Loucy (cell line): ENCODE data around the gene IL20.

Experiments
- H2AFZ ChIP-seq: fragments of 200-600 bp; sonication (generic); 2 replicates; pipeline ENCODE4 v1.6.0; 2016; ENCODE audit warnings: antibody characterized with exemption, mild to moderate bottlenecking, low read length, moderate library complexity
- H3F3A ChIP-seq: fragments of 200-600 bp; 2 replicates; pipeline ENCODE4 v1.6.0; 2016; ENCODE audit warnings: antibody characterized with exemption, low read depth, mild to moderate bottlenecking
- H3K27me3 ChIP-seq: fragments of 200-600 bp; sonication (generic); 2 replicates; pipeline ENCODE4 v1.6.1; 2014; ENCODE audit warnings: low read length, mild to moderate bottlenecking; ENCODE audit not compliant: insufficient read depth, poor library complexity, severe bottlenecking
- H3K36me3 ChIP-seq: fragments of 200-600 bp; sonication (generic); 2 replicates; pipeline ENCODE4 v1.6.1; 2016; ENCODE audit warnings: low read length; ENCODE audit not compliant: insufficient read depth
- H3K4me1 ChIP-seq: fragments of 200-600 bp; sonication (generic); 2 replicates; pipeline ENCODE4 v1.5.1; 2014; ENCODE audit warnings: low read length, mild to moderate bottlenecking; ENCODE audit not compliant: insufficient read depth, poor library complexity, severe bottlenecking
- H3K4me2 ChIP-seq: fragments of 200-600 bp; sonication (generic); 2 replicates; pipeline ENCODE4 v1.6.0; 2014; ENCODE audit warnings: antibody characterized with exemption, low read length, low read depth, mild to moderate bottlenecking; ENCODE audit not compliant: poor library complexity, severe bottlenecking
- H3K4me3 ChIP-seq: fragments of 200-600 bp; sonication (generic); 2 replicates; pipeline ENCODE4 v1.5.1; 2014; ENCODE audit warnings: low read length, mild to moderate bottlenecking, mixed read lengths; ENCODE audit not compliant: poor library complexity, severe bottlenecking
- H3K79me2 ChIP-seq: fragments of 200-600 bp; sonication (generic); 2 replicates; pipeline ENCODE4 v1.6.1; 2014; ENCODE audit warnings: low read length; ENCODE audit not compliant: insufficient read depth
- H3K9ac ChIP-seq: fragments of 200-600 bp; sonication (generic); 2 replicates; pipeline ENCODE4 v1.6.0; 2014; ENCODE audit warnings: mild to moderate bottlenecking, low read depth, low read length, moderate library complexity; ENCODE audit not compliant: poor library complexity, severe bottlenecking
- H3K9me2 ChIP-seq: fragments of 200-600 bp; sonication (generic); replicated peaks from 2 replicates; pipeline ENCODE4 v1.6.1; 2016; ENCODE audit warnings: low read depth, low read length, mixed read lengths
- H3K9me3 ChIP-seq: fragments of 200-600 bp; sonication (generic); 2 replicates; pipeline ENCODE4 v1.6.1; 2014; ENCODE audit warnings: mild to moderate bottlenecking, antibody characterized with exemption, low read length, low read depth; ENCODE audit not compliant: insufficient read depth
- H4K20me1 ChIP-seq: fragments of 200-600 bp; sonication (generic); 2 replicates; pipeline ENCODE4 v1.6.0; 2014; ENCODE audit warnings: antibody characterized with exemption, low read length, mild to moderate bottlenecking; ENCODE audit not compliant: insufficient read depth, poor library complexity, severe bottlenecking
- EZH2phosphoT487 ChIP-seq: fragments of 200-600 bp; IDR thresholded peaks from 2 replicates; pipeline ENCODE4 v1.6.1; 2018; ENCODE audit warnings: antibody characterized with exemption, mild to moderate bottlenecking, moderate library complexity, borderline replicate concordance
- TF ChIP-seq, protein P1 (sequence below): fragments of 200-600 bp; sonication (generic); conservative IDR thresholded peaks from 2 replicates; pipeline ENCODE4 v1.5.1; 2014; ENCODE audit warnings: mild to moderate bottlenecking, antibody characterized with exemption, low read length

Gene IL20

DNA sequence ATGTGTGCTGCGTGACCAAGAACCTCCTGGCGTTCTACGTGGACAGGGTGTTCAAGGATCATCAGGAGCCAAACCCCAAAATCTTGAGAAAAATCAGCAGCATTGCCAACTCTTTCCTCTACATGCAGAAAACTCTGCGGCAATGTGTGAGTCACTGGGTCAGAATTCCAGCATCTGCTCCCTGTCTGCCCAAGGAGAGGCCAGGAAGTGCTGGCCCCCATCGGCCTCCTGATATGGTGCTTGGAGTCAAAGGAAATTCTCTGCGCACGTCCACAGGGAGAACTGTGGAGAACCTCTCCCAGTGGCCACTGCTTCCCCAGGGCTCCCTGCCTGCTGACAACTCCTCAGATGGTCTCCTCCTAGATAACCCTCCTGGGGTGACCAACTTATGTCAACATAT is 25.6 kb upstream of the IL20 start:
- Histone ChIP-seq H3K4me1 (no peaks in the 10 kb centered on the region), H2AFZ (no peak overlapping the region), H3K79me2 (no peaks in the 10 kb centered on the region), H3F3A (no peaks in the 10 kb centered on the region), H3K27me3 (no peaks in the 10 kb centered on the region), H3K4me2 (no peak overlapping the region), H4K20me1 (no peaks in the 10 kb centered on the region), H3K9me2 (no peaks in the 10 kb centered on the region), H3K9me3 (no peaks in the 10 kb centered on the region), H3K9ac (no peak overlapping the region), H3K4me3 (no peak overlapping the region), H3K36me3 (no peaks in the 10 kb centered on the region)
- TF ChIP-seq, protein P1, sequence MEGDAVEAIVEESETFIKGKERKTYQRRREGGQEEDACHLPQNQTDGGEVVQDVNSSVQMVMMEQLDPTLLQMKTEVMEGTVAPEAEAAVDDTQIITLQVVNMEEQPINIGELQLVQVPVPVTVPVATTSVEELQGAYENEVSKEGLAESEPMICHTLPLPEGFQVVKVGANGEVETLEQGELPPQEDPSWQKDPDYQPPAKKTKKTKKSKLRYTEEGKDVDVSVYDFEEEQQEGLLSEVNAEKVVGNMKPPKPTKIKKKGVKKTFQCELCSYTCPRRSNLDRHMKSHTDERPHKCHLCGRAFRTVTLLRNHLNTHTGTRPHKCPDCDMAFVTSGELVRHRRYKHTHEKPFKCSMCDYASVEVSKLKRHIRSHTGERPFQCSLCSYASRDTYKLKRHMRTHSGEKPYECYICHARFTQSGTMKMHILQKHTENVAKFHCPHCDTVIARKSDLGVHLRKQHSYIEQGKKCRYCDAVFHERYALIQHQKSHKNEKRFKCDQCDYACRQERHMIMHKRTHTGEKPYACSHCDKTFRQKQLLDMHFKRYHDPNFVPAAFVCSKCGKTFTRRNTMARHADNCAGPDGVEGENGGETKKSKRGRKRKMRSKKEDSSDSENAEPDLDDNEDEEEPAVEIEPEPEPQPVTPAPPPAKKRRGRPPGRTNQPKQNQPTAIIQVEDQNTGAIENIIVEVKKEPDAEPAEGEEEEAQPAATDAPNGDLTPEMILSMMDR = no peak
- no peak for TF ChIP-seq EZH2phosphoT487

GRCh38 chr1:206841609-206842323 is 23.7 kb upstream of the IL20 start:
- Histone ChIP-seq H3K4me1 (no peaks in the 10 kb centered on the region), H4K20me1 (no peaks in the 10 kb centered on the region), H3K9me2 (no peaks in the 10 kb centered on the region), H3K4me3 (no peak overlapping the region), H3K27me3 (no peaks in the 10 kb centered on the region), H3K9me3 (no peaks in the 10 kb centered on the region), H3K79me2 (no peaks in the 10 kb centered on the region), H3F3A (no peaks in the 10 kb centered on the region), H3K9ac (no peak overlapping the region), H3K36me3 (no peaks in the 10 kb centered on the region), H3K4me2 (no peak overlapping the region), H2AFZ (no peak overlapping the region)
- no peak for TF ChIP-seq EZH2phosphoT487
- TF ChIP-seq, protein P1 = no peak

- H4K20me1 ChIP-seq = no peaks in the 10 kb centered on the region
- no peak overlapping the region for H3K4me2 ChIP-seq
- no peaks in the 10 kb centered on the region for H3K9me3 ChIP-seq
- H3K36me3 ChIP-seq = no peaks in the 10 kb centered on the region
- no peaks in the 10 kb centered on the region for H3F3A ChIP-seq
- no peak overlapping the region for H3K9ac ChIP-seq
- no peaks in the 10 kb centered on the region for H3K27me3 ChIP-seq
- TF ChIP-seq EZH2phosphoT487 = no peak
- TF ChIP-seq, protein P1 = no peak
- H3K4me1 ChIP-seq = no peaks in the 10 kb centered on the region
- no peak overlapping the region for H3K4me3 ChIP-seq
- no peak overlapping the region for H2AFZ ChIP-seq
- no peaks in the 10 kb centered on the region for H3K79me2 ChIP-seq
- no peaks in the 10 kb centered on the region for H3K9me2 ChIP-seq
Measured at GRCh38 chr1:206842854-206843253, 22.6 kb upstream of the IL20 start.
